WTC11 (cell line): ENCODE results near the gene PILRB. TPM values are rescaled to one million over a fixed set of nuclear protein-coding genes. Genes with fewer than 3 reads are reported as not detected.
"Not testable (repeated sequence)": the region's sequence is repeated elsewhere in the genome, so short reads cannot be mapped to it uniquely, and the experiment has no call there.

Source experiments
- ATAC-seq: fragments of 200-7000 bp; cut with Tn5 transposase; 2 replicates; pipeline ENCODE4 v1.10.0; 2021; ENCODE audit warnings: mild to moderate bottlenecking, moderate library complexity
- CTCF ChIA-PET: fragments of 300-600 bp; sonication (Branson Sonifier 250); formaldehyde crosslinking; loops from one replicate; lab custom pipeline; 2021; ENCODE audit warnings: antibody characterized with exemption; lab: Charles Lee
- POLR2A ChIA-PET: fragments of 350-600 bp; sonication (Branson Sonifier 250); formaldehyde crosslinking; loops from one replicate; lab custom pipeline; 2021; ENCODE audit warnings: antibody characterized with exemption; lab: Charles Lee
- DNase-seq: peaks from one replicate; pipeline ENCODE4 v3.0.0; 2021; ENCODE audit warnings: low spot score
- H3K27ac Mint-ChIP-seq: 2 replicates; pipeline ENCODE4 v1.8.0; 2021; ENCODE audit warnings: mixed read lengths
- H3K27me3 Mint-ChIP-seq: 2 replicates; pipeline ENCODE4 v1.8.0; 2021; ENCODE audit warnings: low read depth, mild to moderate bottlenecking, moderate library complexity, mixed read lengths
- H3K36me3 Mint-ChIP-seq: 2 replicates; pipeline ENCODE4 v1.8.0; 2021; ENCODE audit warnings: mixed read lengths
- H3K4me1 Mint-ChIP-seq: 2 replicates; pipeline ENCODE4 v1.8.0; 2022; ENCODE audit warnings: mixed read lengths
- H3K4me3 Mint-ChIP-seq: 2 replicates; pipeline ENCODE4 v1.8.0; 2021; ENCODE audit warnings: mild to moderate bottlenecking, moderate library complexity, mixed read lengths
- H3K9me3 Mint-ChIP-seq: 2 replicates; pipeline ENCODE4 v1.8.0; 2021; ENCODE audit warnings: mixed read lengths
- CREM ChIP-seq: sonication (generic); formaldehyde crosslinking; IDR thresholded peaks from 2 replicates; pipeline ENCODE4 v1.8.1; 2022; ENCODE audit warnings: mild to moderate bottlenecking, missing genetic modification reagents, moderate library complexity
- FOXP1 ChIP-seq: sonication (generic); formaldehyde crosslinking; IDR thresholded peaks from 2 replicates; pipeline ENCODE4 v1.8.0; 2022; ENCODE audit warnings: missing genetic modification reagents, mild to moderate bottlenecking, moderate library complexity, borderline replicate concordance
- FOXP4 ChIP-seq: sonication (generic); formaldehyde crosslinking; IDR thresholded peaks from 2 replicates; pipeline ENCODE4 v1.8.0; 2022; ENCODE audit warnings: mild to moderate bottlenecking, missing genetic modification reagents
- HMGA2 ChIP-seq: fragments of 250-450 bp; sonication (Bioruptor Pico); IDR thresholded peaks from 2 replicates; pipeline ENCODE4 v1.4.0; 2021; ENCODE audit warnings: mild to moderate bottlenecking, moderate library complexity
- JUN ChIP-seq: sonication (generic); formaldehyde crosslinking; IDR thresholded peaks from 2 replicates; pipeline ENCODE4 v1.8.0; 2023; ENCODE audit warnings: mild to moderate bottlenecking, missing genetic modification reagents
- KAT7 ChIP-seq: sonication (generic); formaldehyde crosslinking; IDR thresholded peaks from 2 replicates; pipeline ENCODE4 v1.8.1; 2023; ENCODE audit warnings: missing genetic modification reagents, mild to moderate bottlenecking, borderline replicate concordance
- MAX ChIP-seq: sonication (generic); formaldehyde crosslinking; IDR thresholded peaks from 2 replicates; pipeline ENCODE4 v1.8.0; 2022; ENCODE audit warnings: mild to moderate bottlenecking, missing genetic modification reagents
- MYBL2 ChIP-seq: sonication (generic); formaldehyde crosslinking; IDR thresholded peaks from 2 replicates; pipeline ENCODE4 v1.8.1; 2023; ENCODE audit warnings: mild to moderate bottlenecking, moderate library complexity, missing genetic modification reagents
- NFYB ChIP-seq: sonication (generic); formaldehyde crosslinking; conservative IDR thresholded peaks from 2 replicates; pipeline ENCODE4 v1.8.0; 2022; ENCODE audit warnings: low read depth, missing genetic modification reagents
- SMAD4 ChIP-seq: sonication (generic); formaldehyde crosslinking; IDR thresholded peaks from 2 replicates; pipeline ENCODE4 v1.8.0; 2022; ENCODE audit warnings: mild to moderate bottlenecking, missing genetic modification reagents
- SP1 ChIP-seq: sonication (generic); formaldehyde crosslinking; conservative IDR thresholded peaks from 2 replicates; pipeline ENCODE4 v1.8.1; 2022; ENCODE audit warnings: missing genetic modification reagents
- TEAD1 ChIP-seq: sonication (generic); formaldehyde crosslinking; IDR thresholded peaks from 2 replicates; pipeline ENCODE4 v1.8.0; 2022; ENCODE audit warnings: mild to moderate bottlenecking, missing genetic modification reagents
- TEAD4 ChIP-seq: sonication (generic); formaldehyde crosslinking; IDR thresholded peaks from 2 replicates; pipeline ENCODE4 v1.8.0; 2022; ENCODE audit warnings: mild to moderate bottlenecking, missing genetic modification reagents
- USF1 ChIP-seq: sonication (generic); formaldehyde crosslinking; IDR thresholded peaks from 2 replicates; pipeline ENCODE4 v1.8.0; 2022; ENCODE audit warnings: mild to moderate bottlenecking, missing genetic modification reagents
- ZBTB43 ChIP-seq: sonication (generic); formaldehyde crosslinking; IDR thresholded peaks from 2 replicates; pipeline ENCODE4 v1.8.1; 2023; ENCODE audit warnings: mild to moderate bottlenecking, missing genetic modification reagents
- ZNF232 ChIP-seq: sonication (generic); formaldehyde crosslinking; IDR thresholded peaks from 2 replicates; pipeline ENCODE4 v1.8.0; 2022; ENCODE audit warnings: mild to moderate bottlenecking, missing genetic modification reagents
- ZNF416 ChIP-seq: fragments of 250-450 bp; sonication (Bioruptor Pico); IDR thresholded peaks from 2 replicates; pipeline ENCODE4 v1.9.0; 2021; ENCODE audit warnings: mild to moderate bottlenecking, inconsistent platforms
- total RNA-seq: library from RNA; stranded (reverse); gene quantifications from 3 replicates; pipeline ENCODE4 v1.2.3, GENCODE V29; 2021

The PILRB gene
- total RNA-seq, 1 experiment from 2014 or later, result 30.7 TPM

- H3K4me1 Mint-ChIP-seq, ATAC-seq, H3K9me3 Mint-ChIP-seq, H3K27me3 Mint-ChIP-seq, CTCF ChIA-PET, POLR2A ChIA-PET, H3K4me3 Mint-ChIP-seq, DNase-seq, H3K27ac Mint-ChIP-seq: not testable (repeated sequence)
- peak; percentile 90; the same call in 1 of the 2 replicates for TF ChIP-seq HMGA2
- H3K36me3 Mint-ChIP-seq, result peaks cover 33% of the 10 kb centered on the region
Measured at GRCh38 chr7:100321648-100322047, 36.3 kb upstream of the PILRB start.

GRCh38 chr7:100324194-100324593, 33.7 kb upstream of the PILRB start:
- H3K4me1 Mint-ChIP-seq, H3K9me3 Mint-ChIP-seq, ATAC-seq, H3K27ac Mint-ChIP-seq, CTCF ChIA-PET, H3K27me3 Mint-ChIP-seq, POLR2A ChIA-PET, H3K4me3 Mint-ChIP-seq, DNase-seq: not testable (repeated sequence)
- peaks cover 48% of the 10 kb centered on the region for H3K36me3 Mint-ChIP-seq

GRCh38 chr7:100325671-100326070, 32.2 kb upstream of the PILRB start:
- POLR2A ChIA-PET, H3K4me3 Mint-ChIP-seq, H3K27me3 Mint-ChIP-seq, DNase-seq, H3K4me1 Mint-ChIP-seq, H3K9me3 Mint-ChIP-seq, ATAC-seq: not testable (repeated sequence)
- H3K36me3 Mint-ChIP-seq, result peaks cover 42% of the 10 kb centered on the region
- CTCF ChIA-PET, result interaction anchor here (0.6 kb wide), 1 partner anchor 144 kb away, joined by 3 read pairs; no protein-coding TSS in a partner anchor
- H3K27ac Mint-ChIP-seq, result peak overlapping the region; percentile 19; the same call in 1 of the 2 replicates

GRCh38 chr7:100326914-100327313, 31.0 kb upstream of the PILRB start:
- H3K27ac Mint-ChIP-seq, CTCF ChIA-PET, H3K4me3 Mint-ChIP-seq, ATAC-seq, H3K27me3 Mint-ChIP-seq, DNase-seq, H3K4me1 Mint-ChIP-seq, H3K9me3 Mint-ChIP-seq: not testable (repeated sequence)
- POLR2A ChIA-PET, result interaction anchor here (0.6 kb wide), 1 partner anchor 543 kb away, joined by 4 read pairs; no protein-coding TSS in a partner anchor
- H3K36me3 Mint-ChIP-seq, result peaks cover 40% of the 10 kb centered on the region

GRCh38 chr7:100335566-100336466, 22.1 kb upstream of the PILRB start:
- peak overlapping the region; percentile 95 for H3K27ac Mint-ChIP-seq
- POLR2A ChIA-PET, result interaction anchor here (1.0 kb wide), 1 partner anchor 9 kb away, joined by 3 read pairs; no protein-coding TSS in a partner anchor
- H3K4me1 Mint-ChIP-seq, H3K27me3 Mint-ChIP-seq, H3K9me3 Mint-ChIP-seq, CTCF ChIA-PET: not testable (repeated sequence)
- DNase-seq, result peak; percentile 94
- H3K36me3 Mint-ChIP-seq, result peaks cover 28% of the 10 kb centered on the region
- TF ChIP-seq MAX (CRISPR knock-in tag) (peak; percentile 84), FOXP4 (CRISPR knock-in tag) (peak; percentile 42; the same call in 1 of the 2 replicates), TEAD4 (CRISPR knock-in tag) (peak; percentile 29; the same call in 1 of the 2 replicates), TEAD1 (CRISPR knock-in tag) (peak; percentile 75), ZBTB43 (CRISPR knock-in tag) (0 out of 2 replicates have a peak, but pooled peaks have one; percentile 61), JUN (CRISPR knock-in tag) (0 out of 2 replicates have a peak, but pooled peaks have one; percentile 47), CREM (CRISPR knock-in tag) (peak; percentile 65; the same call in 1 of the 2 replicates), FOXP1 (peak; percentile 79), NFYB (CRISPR knock-in tag) (peak; percentile 96), ZNF232 (CRISPR knock-in tag) (0 out of 2 replicates have a peak, but pooled peaks have one; percentile 58), SMAD4 (CRISPR knock-in tag) (0 out of 2 replicates have a peak, but pooled peaks have one; percentile 52), HMGA2 (0 out of 2 replicates have a peak, but pooled peaks have one; percentile 2), ZNF416 (CRISPR knock-in tag) (peak; percentile 88; the same call in 1 of the 2 replicates), KAT7 (CRISPR knock-in tag) (peak; percentile 41; the same call in 1 of the 2 replicates), USF1 (CRISPR knock-in tag) (peak; percentile 31; the same call in 1 of the 2 replicates), SP1 (peak; percentile 86), MYBL2 (CRISPR knock-in tag) (peak; percentile 96)
- peak overlapping the region; percentile 88 for H3K4me3 Mint-ChIP-seq
- peak; percentile 95 for ATAC-seq

- DNase-seq, H3K9me3 Mint-ChIP-seq, ATAC-seq, H3K4me1 Mint-ChIP-seq, H3K27me3 Mint-ChIP-seq, POLR2A ChIA-PET, H3K27ac Mint-ChIP-seq, CTCF ChIA-PET: not testable (repeated sequence)
- peaks cover 48% of the 10 kb centered on the region for H3K36me3 Mint-ChIP-seq
- H3K4me3 Mint-ChIP-seq, result peak overlapping the region; percentile 64; the same call in 1 of the 2 replicates
Measured at GRCh38 chr7:100338083-100338696, 19.7 kb upstream of the PILRB start.
